Activated T-helper 17 cell treated with anti-CD3 and anti-CD28 coated beads, Interleukin-2, amount 50 U/mL, for 72 hours (primary cell): ENCODE measurements around the gene DLGAP1. TPM values are rescaled to one million over a fixed set of nuclear protein-coding genes. Genes with fewer than 3 reads are reported as not detected.
"Not testable (repeated sequence)": the region's sequence is repeated elsewhere in the genome, so short reads cannot be mapped to it uniquely, and the experiment has no call there.

Source experiments
- ATAC-seq: fragments of 150-1000 bp; cut with Tn5 transposase; replicated peaks from 2 replicates; pipeline ENCODE4 v1.10.0; 2021; ENCODE audit warnings: mild to moderate bottlenecking, moderate library complexity
- H3K27ac Mint-ChIP-seq: one replicate; pipeline ENCODE4 v1.8.0; 2022; ENCODE audit warnings: mixed read lengths
- H3K27me3 Mint-ChIP-seq: one replicate; pipeline ENCODE4 v1.8.0; 2022; ENCODE audit warnings: mixed read lengths
- H3K36me3 Mint-ChIP-seq: one replicate; pipeline ENCODE4 v1.8.0; 2022; ENCODE audit warnings: low read depth, mild to moderate bottlenecking, mixed read lengths
- H3K4me1 Mint-ChIP-seq: one replicate; pipeline ENCODE4 v1.8.0; 2022; ENCODE audit warnings: mixed read lengths
- H3K4me3 Mint-ChIP-seq: one replicate; pipeline ENCODE4 v1.8.0; 2022; ENCODE audit warnings: mild to moderate bottlenecking, mixed read lengths
- H3K9me3 Mint-ChIP-seq: one replicate; pipeline ENCODE4 v1.8.0; 2022; ENCODE audit warnings: mixed read lengths
- total RNA-seq, 2 donors: library from RNA; stranded (reverse); gene quantifications; one replicate each; pipeline ENCODE4 v1.2.3, GENCODE V29; 2022

The DLGAP1 gene
- total RNA-seq, 2 donors from 2014 or later, result 1.1 to 1.2 TPM

- H3K27me3 Mint-ChIP-seq, result no peaks in the 10 kb centered on the region
These were observed 842.8 kb downstream of the DLGAP1 start for GRCh38 chr18:3612315-3612714.

GRCh38 chr18:3611313-3612090, 843.6 kb downstream of the DLGAP1 start:
- no peak for ATAC-seq
- Mint-ChIP-seq H3K27ac (no peak overlapping the region), H3K4me1 (peaks cover 4% of the 10 kb centered on the region), H3K27me3 (no peaks in the 10 kb centered on the region), H3K36me3 (no peaks in the 10 kb centered on the region), H3K4me3 (no peak overlapping the region), H3K9me3 (no peaks in the 10 kb centered on the region)

More at GRCh38 chr18:3612315-3612714, 842.8 kb downstream of the DLGAP1 start:
- peaks cover 4% of the 10 kb centered on the region for H3K4me1 Mint-ChIP-seq
- no peaks in the 10 kb centered on the region for H3K9me3 Mint-ChIP-seq
- H3K4me3 Mint-ChIP-seq, result no peak overlapping the region
- peak; percentile 51 for ATAC-seq
- H3K36me3 Mint-ChIP-seq, result no peaks in the 10 kb centered on the region
- H3K27ac Mint-ChIP-seq, result no peak overlapping the region

- H3K4me3 Mint-ChIP-seq, result no peak overlapping the region
- no peak overlapping the region for H3K27ac Mint-ChIP-seq
- peak; percentile 58 for ATAC-seq
- H3K4me1 Mint-ChIP-seq, result peaks cover 4% of the 10 kb centered on the region
- H3K27me3 Mint-ChIP-seq, result no peaks in the 10 kb centered on the region
- H3K36me3 Mint-ChIP-seq, result no peaks in the 10 kb centered on the region
- no peaks in the 10 kb centered on the region for H3K9me3 Mint-ChIP-seq
These were observed 844.3 kb downstream of the DLGAP1 start for GRCh38 chr18:3610813-3611212.

DNA sequence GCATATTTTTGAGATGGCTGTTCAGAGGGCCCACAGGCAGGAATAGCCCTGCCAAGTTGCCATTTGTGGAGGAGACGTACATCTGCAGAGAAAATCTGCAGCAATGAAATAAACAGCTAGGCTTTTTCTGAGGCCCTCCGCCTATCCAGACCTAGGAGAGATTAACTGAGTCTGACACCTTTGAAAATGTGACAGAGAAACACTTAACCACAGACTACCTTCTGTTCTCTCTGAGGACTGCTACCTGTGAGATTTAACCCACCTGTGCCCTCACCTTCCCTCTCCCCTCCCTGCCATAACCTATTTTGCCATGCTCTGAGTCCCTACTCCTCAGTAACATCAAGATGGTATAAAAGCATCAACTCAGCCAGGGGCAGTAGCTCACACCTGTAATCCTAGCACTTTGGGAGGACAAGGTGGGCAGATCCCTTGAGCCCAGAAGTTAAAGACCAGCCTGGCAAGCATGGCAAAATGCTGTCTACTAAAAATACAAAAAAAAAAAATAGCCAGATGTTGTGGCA, 844.9 kb downstream of the DLGAP1 start:
- H3K36me3 Mint-ChIP-seq, result no peaks in the 10 kb centered on the region
- no peak for ATAC-seq
- peaks cover 4% of the 10 kb centered on the region for H3K4me1 Mint-ChIP-seq
- no peaks in the 10 kb centered on the region for H3K27me3 Mint-ChIP-seq
- no peak overlapping the region for H3K27ac Mint-ChIP-seq
- no peaks in the 10 kb centered on the region for H3K9me3 Mint-ChIP-seq
- H3K4me3 Mint-ChIP-seq, result no peak overlapping the region

- Mint-ChIP-seq H3K4me1 (peaks cover 4% of the 10 kb centered on the region), H3K9me3 (no peaks in the 10 kb centered on the region), H3K36me3 (no peaks in the 10 kb centered on the region), H3K4me3 (no peak overlapping the region), H3K27ac (no peak overlapping the region), H3K27me3 (no peaks in the 10 kb centered on the region)
- no peak for ATAC-seq
These were observed 846.6 kb downstream of the DLGAP1 start for GRCh38 chr18:3608488-3608887.

DNA sequence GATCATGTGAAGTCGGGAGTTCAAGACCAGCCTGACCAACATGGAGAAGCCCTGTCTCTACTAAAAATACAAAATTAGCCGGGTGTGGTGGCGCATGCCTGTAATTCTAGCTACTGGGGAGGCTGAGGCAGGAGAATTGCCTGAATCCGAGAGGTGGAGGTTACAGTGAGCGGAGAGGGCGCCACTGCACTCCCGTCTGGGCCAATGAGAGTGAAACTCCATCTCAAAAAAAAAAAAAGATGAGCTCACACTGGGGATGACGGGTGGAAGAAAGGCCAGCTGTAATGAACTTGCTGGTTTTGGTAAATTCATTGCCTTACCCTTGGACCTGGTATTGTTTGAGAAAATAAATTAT, 847.0 kb downstream of the DLGAP1 start:
- not testable (repeated sequence) for H3K4me3 Mint-ChIP-seq, ATAC-seq, H3K27ac Mint-ChIP-seq, H3K36me3 Mint-ChIP-seq, H3K4me1 Mint-ChIP-seq, H3K9me3 Mint-ChIP-seq, H3K27me3 Mint-ChIP-seq

- Mint-ChIP-seq H3K27me3 (no peaks in the 10 kb centered on the region), H3K4me3 (peak overlapping the region; percentile 23), H3K4me1 (peaks cover 4% of the 10 kb centered on the region), H3K9me3 (no peaks in the 10 kb centered on the region), H3K36me3 (no peaks in the 10 kb centered on the region), H3K27ac (no peak overlapping the region)
- ATAC-seq, result no peak
These were observed 847.6 kb downstream of the DLGAP1 start for GRCh38 chr18:3607309-3608098.

DNA sequence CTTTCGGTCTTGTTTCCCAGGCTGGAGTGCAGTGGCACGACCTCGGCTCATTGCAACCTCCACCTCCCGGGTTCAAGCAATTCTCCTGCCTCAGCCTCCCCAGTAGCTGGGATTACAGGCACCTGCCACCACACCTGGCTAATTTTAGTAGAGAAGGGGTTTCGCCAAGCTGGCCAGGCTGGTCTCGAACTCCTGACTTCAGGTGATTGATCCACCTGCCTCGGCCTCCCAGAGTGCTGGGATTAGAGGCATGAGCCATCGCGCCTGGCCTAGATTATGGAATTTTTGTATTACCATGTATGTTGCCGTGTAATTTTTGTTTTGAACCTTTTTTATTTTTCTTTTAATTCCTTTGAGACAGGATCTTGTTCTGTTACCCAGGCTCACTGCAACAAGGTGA, 848.2 kb downstream of the DLGAP1 start:
- H3K4me3 Mint-ChIP-seq, H3K9me3 Mint-ChIP-seq, ATAC-seq, H3K27me3 Mint-ChIP-seq, H3K36me3 Mint-ChIP-seq, H3K27ac Mint-ChIP-seq, H3K4me1 Mint-ChIP-seq: not testable (repeated sequence)

- ATAC-seq, result peak; percentile 17
- H3K4me3 Mint-ChIP-seq, result no peak overlapping the region
These were observed 849.1 kb downstream of the DLGAP1 start for GRCh38 chr18:3605954-3606443.

GRCh38 chr18:3605486-3605952, 849.6 kb downstream of the DLGAP1 start:
- H3K4me1 Mint-ChIP-seq, result peaks cover 8% of the 10 kb centered on the region
- H3K9me3 Mint-ChIP-seq, result no peaks in the 10 kb centered on the region
- no peak overlapping the region for H3K27ac Mint-ChIP-seq
- H3K4me3 Mint-ChIP-seq, result no peak overlapping the region
- no peaks in the 10 kb centered on the region for H3K27me3 Mint-ChIP-seq
- no peaks in the 10 kb centered on the region for H3K36me3 Mint-ChIP-seq
- no peak for ATAC-seq

More at GRCh38 chr18:3605954-3606443, 849.1 kb downstream of the DLGAP1 start:
- H3K27me3 Mint-ChIP-seq, result no peaks in the 10 kb centered on the region
- H3K4me1 Mint-ChIP-seq, result peaks cover 8% of the 10 kb centered on the region
- H3K9me3 Mint-ChIP-seq, result no peaks in the 10 kb centered on the region
- H3K36me3 Mint-ChIP-seq, result no peaks in the 10 kb centered on the region
- no peak overlapping the region for H3K27ac Mint-ChIP-seq

- H3K27ac Mint-ChIP-seq, result no peak overlapping the region
- no peaks in the 10 kb centered on the region for H3K9me3 Mint-ChIP-seq
- H3K36me3 Mint-ChIP-seq, result no peaks in the 10 kb centered on the region
- peak; percentile 76 for ATAC-seq
- no peak overlapping the region for H3K4me3 Mint-ChIP-seq
- no peaks in the 10 kb centered on the region for H3K27me3 Mint-ChIP-seq
- H3K4me1 Mint-ChIP-seq, result peaks cover 8% of the 10 kb centered on the region
These were observed 850.4 kb downstream of the DLGAP1 start for GRCh38 chr18:3604498-3605408.

- Mint-ChIP-seq H3K36me3 (no peaks in the 10 kb centered on the region), H3K27me3 (no peaks in the 10 kb centered on the region)
- ATAC-seq, result no peak
These were observed 850.9 kb downstream of the DLGAP1 start for GRCh38 chr18:3604235-3604497.

GRCh38 chr18:3603421-3604234, 851.5 kb downstream of the DLGAP1 start:
- Mint-ChIP-seq H3K9me3 (no peaks in the 10 kb centered on the region), H3K4me3 (no peak overlapping the region), H3K4me1 (peaks cover 8% of the 10 kb centered on the region), H3K27me3 (no peaks in the 10 kb centered on the region), H3K27ac (no peak overlapping the region), H3K36me3 (peaks cover 3% of the 10 kb centered on the region)
- ATAC-seq, result peak; percentile 60

More at GRCh38 chr18:3604235-3604497, 850.9 kb downstream of the DLGAP1 start:
- no peak overlapping the region for H3K27ac Mint-ChIP-seq
- H3K4me1 Mint-ChIP-seq, result peaks cover 8% of the 10 kb centered on the region
- H3K9me3 Mint-ChIP-seq, result no peaks in the 10 kb centered on the region
- H3K4me3 Mint-ChIP-seq, result no peak overlapping the region
